Skeletal muscle tissue (tissue), 4 donors: ENCODE data around the gene NR2F1. TPM values are rescaled to one million over a fixed set of nuclear protein-coding genes. Genes with fewer than 3 reads are reported as not detected.

Source experiments
- H3K27ac ChIP-seq: one replicate; pipeline ENCODE4 v1.7.0; 2013; ENCODE audit warnings: mild to moderate bottlenecking, low read depth, low read length, inconsistent platforms
- H3K27me3 ChIP-seq, 3 donors: one replicate each; pipeline ENCODE4 v1.7.0; 2013; ENCODE audit warnings: low read length in 3 of 3; ENCODE audit not compliant: control insufficient read depth in 3 of 3, insufficient read depth in 3 of 3
- H3K36me3 ChIP-seq, 3 donors: one replicate each; pipeline ENCODE4 v1.7.0; 2013; ENCODE audit warnings: low read length in 3 of 3; ENCODE audit not compliant: control insufficient read depth in 3 of 3, insufficient read depth in 3 of 3
- H3K4me1 ChIP-seq, 3 donors: one replicate each; pipeline ENCODE4 v1.7.0; 2013; ENCODE audit warnings: low read length in 3 of 3, mild to moderate bottlenecking in 3 of 3; ENCODE audit not compliant: control insufficient read depth in 3 of 3, insufficient read depth in 3 of 3
- H3K4me3 ChIP-seq, 3 donors: one replicate each; pipeline ENCODE4 v1.7.0; 2013; ENCODE audit warnings: low read length in 3 of 3
- H3K9ac ChIP-seq, 3 donors: one replicate each; pipeline ENCODE4 v1.7.0; 2013; ENCODE audit warnings: low read length in 3 of 3, mild to moderate bottlenecking in 3 of 3, moderate library complexity in 2 of 3, low read depth in 1 of 3
- H3K9me3 ChIP-seq, 3 donors: one replicate each; pipeline ENCODE4 v1.7.0; 2013; ENCODE audit warnings: low read length in 3 of 3; ENCODE audit not compliant: control insufficient read depth in 3 of 3
- total RNA-seq: library from RNA; depleted of rRNA; stranded (reverse); fragments of >200 nt; gene quantifications from one replicate; pipeline ENCODE4 v1.2.3, GENCODE V29; 2014
- donor health status: Osteomylitis.

NR2F1 gene
- total RNA-seq, 1 donor from 2014 or later, result 4.2 TPM

DNA sequence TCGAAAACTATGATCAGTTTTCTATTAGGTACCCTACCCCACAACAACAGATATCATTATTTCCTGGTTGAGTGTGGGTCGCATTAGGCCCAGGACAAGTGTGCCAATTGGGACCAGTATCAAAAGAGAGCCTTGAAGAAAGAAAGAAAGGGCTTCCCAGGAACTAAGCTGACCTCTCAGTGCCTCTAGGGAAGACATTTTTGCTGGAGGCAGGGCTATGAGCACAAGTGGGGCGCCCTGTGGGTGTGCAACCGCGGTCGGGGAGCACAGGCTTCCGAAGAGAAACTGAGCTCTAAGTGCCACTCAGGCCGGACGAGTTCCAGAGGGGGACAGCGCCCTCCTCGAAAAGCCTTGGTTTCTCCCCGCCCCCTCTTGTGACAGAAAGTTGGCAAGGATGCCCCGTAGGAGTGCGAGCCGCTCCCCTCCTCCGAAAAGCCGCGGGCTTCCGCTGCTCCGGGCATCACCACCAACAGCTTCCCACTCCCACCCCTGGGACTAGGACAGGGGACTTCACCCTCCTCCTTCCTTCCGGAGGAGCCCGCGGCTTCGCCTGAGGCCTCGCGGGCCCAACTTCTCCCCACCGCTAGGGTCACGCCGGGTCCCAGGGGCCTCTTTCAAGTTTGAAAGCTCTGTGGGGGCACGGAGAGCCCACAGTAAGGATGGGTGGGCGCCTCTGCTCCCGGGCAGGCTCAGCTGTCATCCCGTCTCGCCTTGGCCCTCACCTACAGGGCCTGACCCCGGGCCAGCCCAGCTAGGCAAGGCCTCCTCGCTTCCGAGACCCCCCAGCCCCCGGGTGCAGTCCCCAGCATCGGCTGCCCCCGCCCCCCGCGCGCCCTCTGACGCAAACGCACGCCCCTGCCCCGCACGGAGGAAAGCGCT is 4.0 kb upstream of the NR2F1 start:
- Histone ChIP-seq H3K9ac (peak overlapping the region in 2 of 3 donors; percentile 14 to 51), H3K4me1 (peaks cover 18 to 24% (median 20%) of the 10 kb centered on the region in 3 donors), H3K9me3 (no peaks in the 10 kb centered on the region), H3K4me3 (peak overlapping the region in 2 of 3 donors; percentile 22 to 43), H3K27me3 (peaks cover 17 to 72% (median 53%) of the 10 kb centered on the region in 3 donors), H3K36me3 (no peaks in the 10 kb centered on the region), H3K27ac (no peak overlapping the region)

GRCh38 chr5:93579692-93580062 is 3.3 kb upstream of the NR2F1 start:
- Histone ChIP-seq H3K27me3 (peaks cover 13 to 66% (median 52%) of the 10 kb centered on the region in 3 donors), H3K27ac (no peak overlapping the region), H3K9ac (peak overlapping the region; percentile 51 to 74 (median 62)), H3K9me3 (no peaks in the 10 kb centered on the region), H3K4me1 (peaks cover 18 to 24% (median 20%) of the 10 kb centered on the region in 3 donors), H3K36me3 (no peaks in the 10 kb centered on the region), H3K4me3 (peak overlapping the region; percentile 64 to 80 (median 70))

GRCh38 chr5:93580063-93580926 is 2.7 kb upstream of the NR2F1 start:
- Histone ChIP-seq H3K27ac (peak overlapping the region; percentile 9), H3K4me1 (peaks cover 20 to 27% (median 21%) of the 10 kb centered on the region in 3 donors), H3K36me3 (no peaks in the 10 kb centered on the region), H3K9me3 (no peaks in the 10 kb centered on the region), H3K9ac (peak overlapping the region; percentile 62 to 74 (median 74)), H3K27me3 (peaks cover 13 to 65% (median 51%) of the 10 kb centered on the region in 3 donors), H3K4me3 (peak overlapping the region; percentile 64 to 80 (median 70))

- Histone ChIP-seq H3K27ac (peak within 1 kb of the TSS; percentile 33), H3K4me1 (peaks cover 20 to 27% (median 23%) of the 10 kb centered on the region in 3 donors), H3K27me3 (peaks cover 17 to 65% (median 57%) of the 10 kb centered on the region in 3 donors), H3K9ac (peak within 1 kb of the TSS; percentile 62 to 74 (median 74)), H3K9me3 (no peaks in the 10 kb centered on the region), H3K4me3 (peak within 1 kb of the TSS; percentile 64 to 80 (median 70)), H3K36me3 (no peaks in the 10 kb centered on the region)
Measured at GRCh38 chr5:93580927-93581445, 2.0 kb upstream of the NR2F1 start, which contains the start of gene NR2F1-AS1. NR2F1-AS1 (minus strand) TSS chr5:93581219.

DNA sequence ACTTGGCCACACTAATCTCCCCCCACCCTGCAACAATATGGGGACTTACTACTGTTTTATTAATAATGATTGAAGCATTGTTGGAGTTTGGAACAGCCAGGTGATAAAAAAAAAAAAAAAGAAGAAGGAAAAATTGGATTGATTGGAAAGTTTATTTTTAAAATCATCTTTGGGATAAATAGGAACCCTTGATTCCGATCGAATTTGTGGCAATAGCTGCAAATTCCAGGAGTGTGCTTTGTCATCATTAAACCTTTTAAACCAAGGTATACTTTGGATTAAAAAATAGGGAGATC is 907 bp upstream of the NR2F1 start:
- H3K36me3 ChIP-seq, result no peaks in the 10 kb centered on the region
- no peak overlapping the region for H3K27ac ChIP-seq
- H3K27me3 ChIP-seq, result peaks cover 19 to 74% (median 67%) of the 10 kb centered on the region in 3 donors
- H3K9ac ChIP-seq, result no peak overlapping the region
- H3K4me3 ChIP-seq, result peak overlapping the region in 2 of 3 donors; percentile 64 to 70
- no peaks in the 10 kb centered on the region for H3K9me3 ChIP-seq
- peaks cover 20 to 27% (median 23%) of the 10 kb centered on the region in 3 donors for H3K4me1 ChIP-seq

DNA sequence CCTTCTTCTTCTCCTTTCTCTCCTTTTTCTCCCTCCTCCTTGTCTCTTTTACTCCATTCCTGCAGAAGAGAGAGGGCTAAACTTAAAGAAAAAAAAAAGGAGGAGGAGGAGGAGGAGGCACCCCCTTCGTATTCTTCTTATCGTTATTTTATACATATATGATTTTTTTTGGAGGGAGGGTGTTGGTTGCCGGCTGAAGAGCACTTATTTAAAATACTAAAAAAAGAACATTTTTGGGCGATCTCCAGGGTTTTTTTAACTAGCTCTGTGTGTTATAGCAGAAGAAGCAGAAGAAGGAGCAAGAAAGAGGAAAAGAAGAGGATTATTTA is 381 bp downstream of the NR2F1 start:
- Histone ChIP-seq H3K9me3 (peaks cover 0 to 2% (median 0%) of the 10 kb centered on the region in 3 donors), H3K27ac (no peak overlapping the region), H3K27me3 (peaks cover 29 to 74% (median 66%) of the 10 kb centered on the region in 3 donors), H3K36me3 (no peaks in the 10 kb centered on the region), H3K4me3 (peak overlapping the region; percentile 24 to 70 (median 63)), H3K9ac (peak overlapping the region in 1 of 3 donors; percentile 35), H3K4me1 (peaks cover 20 to 27% (median 23%) of the 10 kb centered on the region in 3 donors)

DNA sequence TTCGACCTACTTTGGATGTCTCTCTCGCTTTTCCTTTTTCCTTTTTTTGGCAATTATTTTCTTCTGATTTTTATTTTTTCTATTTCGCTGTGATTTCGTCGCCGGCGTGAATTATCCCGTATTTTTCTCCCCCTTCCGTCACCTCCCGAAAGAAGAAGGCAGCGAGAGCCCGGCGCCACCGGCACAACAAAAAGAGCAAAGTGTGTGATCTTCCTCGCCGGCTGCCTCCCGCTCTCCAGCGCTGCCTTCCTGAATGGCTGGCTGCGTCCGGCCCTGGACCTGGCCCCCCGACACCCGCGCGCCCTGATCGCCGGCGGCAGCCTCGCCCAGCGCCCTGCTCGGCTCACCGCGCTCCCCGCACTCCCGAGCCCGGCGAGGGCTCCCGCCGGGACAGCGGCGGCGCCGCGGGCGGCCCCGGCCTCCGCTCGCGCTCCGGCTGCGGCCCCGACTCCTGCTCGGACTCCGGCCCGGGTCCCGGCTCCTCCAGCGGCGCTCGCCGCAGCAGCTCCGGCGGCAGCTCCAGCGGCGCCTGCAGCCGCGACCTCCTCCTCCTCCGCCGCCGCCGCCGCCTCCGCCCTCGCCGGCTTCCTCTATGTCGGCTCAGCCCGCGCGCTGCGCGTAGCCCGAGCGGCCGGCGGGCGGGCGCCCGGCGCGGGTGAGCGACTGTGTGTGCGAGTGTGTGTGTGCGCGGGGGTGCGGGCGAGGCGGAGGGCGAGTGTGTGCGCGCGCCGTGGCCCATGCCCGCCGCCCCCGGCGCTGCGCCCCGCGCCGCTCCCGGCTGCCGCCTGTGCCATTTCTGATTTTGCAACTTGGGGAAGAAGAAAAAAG is 960 bp downstream of the NR2F1 start:
- Histone ChIP-seq H3K4me1 (peaks cover 20 to 25% (median 21%) of the 10 kb centered on the region in 3 donors), H3K36me3 (no peaks in the 10 kb centered on the region), H3K9me3 (peaks cover 0 to 2% (median 0%) of the 10 kb centered on the region in 3 donors), H3K4me3 (peak overlapping the region; percentile 43 to 70 (median 63)), H3K27ac (no peak overlapping the region), H3K27me3 (peaks cover 26 to 73% (median 61%) of the 10 kb centered on the region in 3 donors), H3K9ac (peak overlapping the region in 2 of 3 donors; percentile 35 to 50)

GRCh38 chr5:93584596-93585040 is 1.6 kb downstream of the NR2F1 start:
- peaks cover 0 to 2% (median 0%) of the 10 kb centered on the region in 3 donors for H3K9me3 ChIP-seq
- peaks cover 23 to 72% (median 57%) of the 10 kb centered on the region in 3 donors for H3K27me3 ChIP-seq
- H3K9ac ChIP-seq, result peak overlapping the region in 1 of 3 donors; percentile 25
- H3K4me1 ChIP-seq, result peaks cover 20 to 21% (median 21%) of the 10 kb centered on the region in 3 donors
- H3K36me3 ChIP-seq, result no peaks in the 10 kb centered on the region
- no peak overlapping the region for H3K27ac ChIP-seq
- peak overlapping the region in 2 of 3 donors; percentile 49 to 69 for H3K4me3 ChIP-seq
